ENCODE data around the gene FBRS. TPM values are rescaled to one million over a fixed set of nuclear protein-coding genes. Genes with fewer than 3 reads are reported as not detected.
A peak's percentile ranks its signal among the peaks of the same experiment; 100 is the strongest.

Gene FBRS
- total RNA-seq, 4 donors from 2014 or later, result 22.0 to 34.8 (median 28.0) TPM

- peaks cover 5 to 11% of the 10 kb centered on the region in 2 donors for H3K4me1 ChIP-seq
- no peak overlapping the region for H3K27ac ChIP-seq
- peaks cover 0 to 1% of the 10 kb centered on the region in 2 donors for H3K36me3 ChIP-seq
- H3K4me3 ChIP-seq, result no peak overlapping the region
- in situ Hi-C loops (cut with MboI; ENCODE audit: low sequenced_read_pairs in 4 of 4), result loop anchor here in 2 of 4 donors (10.0 to 25.0 kb wide), 2 partner anchors 48 to 210 kb away; partner anchors contain the start of genes DCTPP1 (in 1 of the 2), SEPHS2 (in 1 of the 2) and SRCAP (in 1 of the 2)
- ATAC-seq (no peak), DNase-seq (no peak)
- H3K9me3 ChIP-seq, result no peaks in the 10 kb centered on the region
- H3K27me3 ChIP-seq, result no peaks in the 10 kb centered on the region
- TF ChIP-seq CTCF (IDR thresholded peaks at IDR 0.05 in 4 of 5, conservative IDR thresholded peaks at IDR 0.05 in 1 of 5) (no peak), POLR2A (IDR thresholded peaks at IDR 0.05) (no peak)
- intact Hi-C loops (cut with DNase I; ENCODE audit: low total_unique reads), result no loop called here
Measured at GRCh38 chr16:30647274-30647571, 11.0 kb upstream of the FBRS start.

GRCh38 chr16:30649725-30650368 lies 8.4 kb upstream of the FBRS start:
- Histone ChIP-seq H3K27me3 (no peaks in the 10 kb centered on the region), H3K4me1 (peaks cover 6 to 18% of the 10 kb centered on the region in 2 donors), H3K4me3 (peak overlapping the region; percentile 83 to 94 (median 88)), H3K27ac (peak overlapping the region; percentile 94 to 99 (median 98)), H3K36me3 (peaks cover 0 to 27% of the 10 kb centered on the region in 2 donors), H3K9me3 (no peaks in the 10 kb centered on the region)
- ATAC-seq (no peak), DNase-seq (no peak)
- intact Hi-C loops (cut with DNase I; ENCODE audit: low total_unique reads), result loop anchor here (1.0 to 5.0 kb wide), 7 partner anchors 8 to 843 kb away; partner anchors contain the start of genes FBRS, MAZ, ZNF689 and ZNF764
- TF ChIP-seq CTCF (IDR thresholded peaks at IDR 0.05 in 4 of 5, conservative IDR thresholded peaks at IDR 0.05 in 1 of 5) (no peak), POLR2A (IDR thresholded peaks at IDR 0.05) (no peak)
- in situ Hi-C loops (cut with MboI; ENCODE audit: low sequenced_read_pairs in 4 of 4), result loop anchor here in 2 of 4 donors (5.0 to 25.0 kb wide), 3 partner anchors 45 to 213 kb away; partner anchors contain the start of genes DCTPP1 (in 1 of the 2), SEPHS2 (in 1 of the 2), SRCAP (in 1 of the 2) and ZNF688 (in 1 of the 2)

- Histone ChIP-seq H3K36me3 (peaks cover 3 to 34% of the 10 kb centered on the region in 2 donors), H3K27me3 (no peaks in the 10 kb centered on the region), H3K4me3 (peak within 1 kb of the TSS; percentile 83 to 96 (median 93)), H3K4me1 (peaks cover 6 to 18% of the 10 kb centered on the region in 2 donors), H3K9me3 (no peaks in the 10 kb centered on the region), H3K27ac (peak within 1 kb of the TSS; percentile 94 to 99 (median 98))
- TF ChIP-seq CTCF (IDR thresholded peaks at IDR 0.05 in 4 of 5, conservative IDR thresholded peaks at IDR 0.05 in 1 of 5) (peak in 4 of 5 experiments; percentile 38 to 69 (median 48)), POLR2A (IDR thresholded peaks at IDR 0.05) (peak in 1 of 2 donors; percentile 74)
- DNase-seq (peak; percentile 100), ATAC-seq (peak; percentile 90 to 91)
- intact Hi-C loops (cut with DNase I; ENCODE audit: low total_unique reads), result loop anchor here (1.0 to 5.0 kb wide), 7 partner anchors 8 to 843 kb away; partner anchors contain the start of genes FBRS, MAZ, ZNF689 and ZNF764
- in situ Hi-C loops (cut with MboI; ENCODE audit: low sequenced_read_pairs in 4 of 4), result loop anchor here in 1 of 4 donors (5.0 kb wide), 1 partner anchor 78 kb away; the partner anchor contains the start of gene ZNF688
Measured at GRCh38 chr16:30650369-30651123, 7.7 kb upstream of the FBRS start, which contains the start of gene PRR14. Gene PRR14 (plus strand): TSS chr16:30650960. CDS start chr16:30651646, 686 bp downstream.

GRCh38 chr16:30651124-30652004 lies 6.9 kb upstream of the FBRS start:
- no peaks in the 10 kb centered on the region for H3K27me3 ChIP-seq
- intact Hi-C loops (cut with DNase I; ENCODE audit: low total_unique reads) (loop anchor here (2.0 to 5.0 kb wide), 2 partner anchors 67 to 844 kb away; partner anchors contain the start of genes MAZ and ZNF785), in situ Hi-C loops (cut with MboI; ENCODE audit: low sequenced_read_pairs in 4 of 4) (loop anchor here in 1 of 4 donors (5.0 kb wide), 1 partner anchor 79 kb away; the partner anchor contains the start of gene ZNF688)
- H3K4me1 ChIP-seq, result peaks cover 6 to 18% of the 10 kb centered on the region in 2 donors
- no peaks in the 10 kb centered on the region for H3K9me3 ChIP-seq
- peak overlapping the region; percentile 94 to 99 (median 98) for H3K27ac ChIP-seq
- ATAC-seq, result peak; percentile 53 to 60
- H3K4me3 ChIP-seq, result peak overlapping the region; percentile 83 to 96 (median 93)
- peak; percentile 36 to 61 for DNase-seq
- H3K36me3 ChIP-seq, result peaks cover 3 to 43% of the 10 kb centered on the region in 2 donors
- TF ChIP-seq POLR2A (IDR thresholded peaks at IDR 0.05), result no peak
- TF ChIP-seq CTCF (IDR thresholded peaks at IDR 0.05 in 4 of 5, conservative IDR thresholded peaks at IDR 0.05 in 1 of 5), result peak; percentile 34 to 72 (median 67)
